K562 (cell line): ENCODE data around the gene CELSR2. TPM values are rescaled to one million over a fixed set of nuclear protein-coding genes. Genes with fewer than 3 reads are reported as not detected.

Source experiments
- BACH1 ChIP-seq: fragments of 200-800 bp; sonication (Bioruptor generic); IDR thresholded peaks from 2 replicates; pipeline ENCODE4 v1.6.1; 2016; ENCODE audit warnings: missing genetic modification characterization, missing compliant biosample characterization
- GATAD2A ChIP-seq: fragments of 450-650 bp; IDR thresholded peaks from 2 replicates; pipeline ENCODE4 v1.6.1; 2017
- HDAC3 ChIP-seq: fragments of 450-650 bp; IDR thresholded peaks from 2 replicates; pipeline ENCODE4 v1.6.1; 2018; ENCODE audit warnings: borderline replicate concordance, mild to moderate bottlenecking, moderate library complexity; ENCODE audit not compliant: partially characterized antibody
- HMGN3 ChIP-seq: IDR thresholded peaks from 2 replicates; pipeline ENCODE4 v1.6.1; 2011; ENCODE audit warnings: borderline replicate concordance, low read depth, mild to moderate bottlenecking, mixed read lengths, low read length; ENCODE audit not compliant: insufficient read length; ENCODE audit errors: extremely low read depth
- KHSRP ChIP-seq: fragments of 450-650 bp; IDR thresholded peaks from 2 replicates; pipeline ENCODE4 v1.6.1; 2017
- KLF6 ChIP-seq: fragments of 250-450 bp; sonication (Bioruptor Pico); IDR thresholded peaks from 2 replicates; pipeline ENCODE4 v1.4.0; 2020; ENCODE audit warnings: mild to moderate bottlenecking, moderate library complexity, borderline replicate concordance
- MTA1 ChIP-seq: fragments of 450-650 bp; IDR thresholded peaks from 2 replicates; pipeline ENCODE4 v1.6.1; 2017; ENCODE audit warnings: borderline replicate concordance
- MTF1 ChIP-seq: fragments of 250-450 bp; sonication (Bioruptor Pico); IDR thresholded peaks from 2 replicates; pipeline ENCODE4 v1.9.0; 2021; ENCODE audit warnings: moderate library complexity, mild to moderate bottlenecking, inconsistent platforms, borderline replicate concordance
- NCOR1 ChIP-seq: fragments of 450-650 bp; IDR thresholded peaks from 2 replicates; pipeline ENCODE4 v1.6.1; 2016; ENCODE audit warnings: mild to moderate bottlenecking, moderate library complexity
- PHB2 ChIP-seq: fragments of 450-650 bp; IDR thresholded peaks from 2 replicates; pipeline ENCODE4 v1.6.1; 2017; ENCODE audit warnings: low read depth
- SRF ChIP-seq, 2 experiments: fragments of 250-450, 450-650 bp in 1 of 2; sonication (Bioruptor Pico) in 1 of 2; sonication (generic) in 1 of 2; formaldehyde crosslinking; IDR thresholded peaks; 2 replicates each; pipeline versions ENCODE4 v1.5.0 to v1.5.1; 2020 to 2022; ENCODE audit warnings: mild to moderate bottlenecking in 1 of 2, missing genetic modification reagents in 1 of 2
- SRSF7 ChIP-seq: fragments of 200-400 bp; formaldehyde crosslinking; optimal IDR thresholded peaks from 2 replicates; pipeline ENCODE3; 2017; ENCODE audit warnings: mild to moderate bottlenecking, low read depth, low read length
- TBL1XR1 ChIP-seq, 2 experiments: IDR thresholded peaks; 2 replicates each; pipeline ENCODE4 v1.6.1; 2012; ENCODE audit warnings: improper control_type of control experiment in 2 of 2, low read length in 2 of 2, mild to moderate bottlenecking in 1 of 2
- VEZF1 ChIP-seq: fragments of 200-800 bp; sonication (Bioruptor generic); IDR thresholded peaks from 2 replicates; pipeline ENCODE4 v1.6.1; 2017; ENCODE audit warnings: missing genetic modification characterization, missing compliant biosample characterization
- ZBTB9 ChIP-seq: fragments of 450-650 bp; formaldehyde crosslinking; IDR thresholded peaks from 2 replicates; pipeline ENCODE4 v1.4.0; 2020; ENCODE audit warnings: mild to moderate bottlenecking, moderate library complexity
- ZNF121 ChIP-seq: sonication (generic); formaldehyde crosslinking; conservative IDR thresholded peaks from 2 replicates; pipeline ENCODE4 v1.8.0; 2022; ENCODE audit warnings: missing genetic modification reagents
- polyA plus RNA-seq, 8 experiments: library from polyadenylated mRNA; depleted of rRNA in 4 of 8; stranded (reverse) in 5 of 8; unstranded in 3 of 8; fragments of >200 nt; fragmentation: Nextera tagmentation in 2 of 8; fragmentation: Illumina TruSeq in 1 of 8; extraction: Ambion mirVana in 2 of 8; extraction: Trizol in 1 of 8; gene quantifications; 2 replicates each; pipeline versions ENCODE4 v1.2.1 to v1.2.3, GENCODE V29; 2011 to 2014; ENCODE audit warnings: inconsistent platforms in 1 of 8, missing spikeins in 1 of 8
- total RNA-seq, 7 experiments: library from RNA; depleted of rRNA in 6 of 7; stranded (reverse); fragments of >200 nt in 6 of 7; fragmentation: Illumina TruSeq in 2 of 7; extraction: Trizol in 2 of 7; gene quantifications; 2 replicates each; pipeline versions ENCODE4 v1.2.1 to v1.2.3, GENCODE V29; 2011 to 2021; ENCODE audit warnings: low replicate concordance in 1 of 7
- TF ChIP-seq, protein P1 (sequence below): fragments of 250-450 bp; sonication (Bioruptor Pico); IDR thresholded peaks from 2 replicates; pipeline ENCODE4 v1.8.0; 2022; ENCODE audit warnings: moderate library complexity, mild to moderate bottlenecking, inconsistent platforms
- TF ChIP-seq, protein P2 (sequence below): sonication (generic); formaldehyde crosslinking; IDR thresholded peaks from 2 replicates; pipeline ENCODE4 v1.8.1; 2023; ENCODE audit warnings: missing genetic modification reagents, mild to moderate bottlenecking, borderline replicate concordance

Gene CELSR2
- total and polyA plus RNA-seq, 9 of the 15 experiments (the other 6 are each of a cell fraction or from before 2014, with no cell fraction given): 0.31 to 21.9 (median 4.2) TPM

DNA sequence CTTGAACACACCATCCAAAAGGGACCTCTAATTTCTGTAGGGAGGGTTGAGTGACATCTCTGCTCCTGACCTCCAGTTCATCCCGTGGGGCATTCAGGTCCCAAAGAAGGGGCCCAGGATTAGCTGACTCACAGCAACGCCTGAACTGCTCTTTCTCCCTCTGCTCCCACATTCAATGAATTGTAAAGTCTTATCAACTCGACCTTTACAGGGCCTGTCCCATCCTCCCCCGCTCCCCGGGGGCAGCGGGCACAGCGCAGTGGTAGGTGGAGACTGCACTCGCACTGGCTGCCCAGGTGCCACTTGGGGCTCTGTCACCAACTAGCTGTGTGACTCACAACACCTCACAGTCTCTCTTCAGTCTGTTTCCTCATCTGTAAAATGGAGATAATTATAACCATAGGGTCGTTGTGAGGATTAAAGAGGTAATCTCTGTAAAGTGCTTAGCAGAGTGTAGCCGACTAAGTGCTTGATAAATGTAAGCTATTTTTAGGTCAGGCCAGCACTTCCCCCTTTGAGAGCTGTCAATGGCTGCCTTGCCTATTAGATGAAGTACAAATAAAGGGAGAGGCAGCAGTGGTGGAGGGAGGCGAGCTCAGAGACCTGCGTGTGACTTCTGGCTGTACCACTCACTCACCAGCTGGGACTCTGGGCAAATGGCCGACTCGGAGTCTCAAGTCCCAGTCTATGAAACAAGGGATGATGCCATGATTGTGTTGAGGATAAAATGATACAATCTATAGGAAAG lies 58.1 kb downstream of the CELSR2 start (continued):
- TF ChIP-seq TBL1XR1 (IDR thresholded peaks at IDR 0.05; ENCODE audit: low read length in 2 of 2) (peak; percentile 9 to 82; a peak in 1 of 4 replicates), ZNF121 (CRISPR knock-in tag) (no peak), GATAD2A (peak; percentile 52; the same call in 1 of the 2 replicates), PHB2 (0 out of 2 replicates have a peak, but pooled peaks have one; percentile 29), ZBTB9 (CRISPR knock-in tag) (0 out of 2 replicates have a peak, but pooled peaks have one; percentile 10), KHSRP (0 out of 2 replicates have a peak, but pooled peaks have one; percentile 38), SRSF7 (no peak), MTA1 (peak; percentile 81; the same call in 1 of the 2 replicates), SRF (CRISPR knock-in tag; IDR thresholded peaks at IDR 0.05) (0 out of 4 replicates have a peak, but pooled peaks of 1 of the 2 experiments have one; percentile 12), HMGN3 (peak; percentile 89), NCOR1 (peak; percentile 90), HDAC3 (peak; percentile 87), MTF1 (CRISPR knock-in tag) (no peak), VEZF1 (CRISPR knock-in tag) (peak; percentile 67), KLF6 (CRISPR knock-in tag) (no peak), BACH1 (tag) (peak; percentile 42; the same call in 1 of the 2 replicates)
- TF ChIP-seq, protein P1, sequence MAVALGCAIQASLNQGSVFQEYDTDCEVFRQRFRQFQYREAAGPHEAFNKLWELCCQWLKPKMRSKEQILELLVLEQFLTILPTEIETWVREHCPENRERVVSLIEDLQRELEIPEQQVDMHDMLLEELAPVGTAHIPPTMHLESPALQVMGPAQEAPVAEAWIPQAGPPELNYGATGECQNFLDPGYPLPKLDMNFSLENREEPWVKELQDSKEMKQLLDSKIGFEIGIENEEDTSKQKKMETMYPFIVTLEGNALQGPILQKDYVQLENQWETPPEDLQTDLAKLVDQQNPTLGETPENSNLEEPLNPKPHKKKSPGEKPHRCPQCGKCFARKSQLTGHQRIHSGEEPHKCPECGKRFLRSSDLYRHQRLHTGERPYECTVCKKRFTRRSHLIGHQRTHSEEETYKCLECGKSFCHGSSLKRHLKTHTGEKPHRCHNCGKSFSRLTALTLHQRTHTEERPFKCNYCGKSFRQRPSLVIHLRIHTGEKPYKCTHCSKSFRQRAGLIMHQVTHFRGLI (CRISPR knock-in tag): no peak
- TF ChIP-seq, protein P2, sequence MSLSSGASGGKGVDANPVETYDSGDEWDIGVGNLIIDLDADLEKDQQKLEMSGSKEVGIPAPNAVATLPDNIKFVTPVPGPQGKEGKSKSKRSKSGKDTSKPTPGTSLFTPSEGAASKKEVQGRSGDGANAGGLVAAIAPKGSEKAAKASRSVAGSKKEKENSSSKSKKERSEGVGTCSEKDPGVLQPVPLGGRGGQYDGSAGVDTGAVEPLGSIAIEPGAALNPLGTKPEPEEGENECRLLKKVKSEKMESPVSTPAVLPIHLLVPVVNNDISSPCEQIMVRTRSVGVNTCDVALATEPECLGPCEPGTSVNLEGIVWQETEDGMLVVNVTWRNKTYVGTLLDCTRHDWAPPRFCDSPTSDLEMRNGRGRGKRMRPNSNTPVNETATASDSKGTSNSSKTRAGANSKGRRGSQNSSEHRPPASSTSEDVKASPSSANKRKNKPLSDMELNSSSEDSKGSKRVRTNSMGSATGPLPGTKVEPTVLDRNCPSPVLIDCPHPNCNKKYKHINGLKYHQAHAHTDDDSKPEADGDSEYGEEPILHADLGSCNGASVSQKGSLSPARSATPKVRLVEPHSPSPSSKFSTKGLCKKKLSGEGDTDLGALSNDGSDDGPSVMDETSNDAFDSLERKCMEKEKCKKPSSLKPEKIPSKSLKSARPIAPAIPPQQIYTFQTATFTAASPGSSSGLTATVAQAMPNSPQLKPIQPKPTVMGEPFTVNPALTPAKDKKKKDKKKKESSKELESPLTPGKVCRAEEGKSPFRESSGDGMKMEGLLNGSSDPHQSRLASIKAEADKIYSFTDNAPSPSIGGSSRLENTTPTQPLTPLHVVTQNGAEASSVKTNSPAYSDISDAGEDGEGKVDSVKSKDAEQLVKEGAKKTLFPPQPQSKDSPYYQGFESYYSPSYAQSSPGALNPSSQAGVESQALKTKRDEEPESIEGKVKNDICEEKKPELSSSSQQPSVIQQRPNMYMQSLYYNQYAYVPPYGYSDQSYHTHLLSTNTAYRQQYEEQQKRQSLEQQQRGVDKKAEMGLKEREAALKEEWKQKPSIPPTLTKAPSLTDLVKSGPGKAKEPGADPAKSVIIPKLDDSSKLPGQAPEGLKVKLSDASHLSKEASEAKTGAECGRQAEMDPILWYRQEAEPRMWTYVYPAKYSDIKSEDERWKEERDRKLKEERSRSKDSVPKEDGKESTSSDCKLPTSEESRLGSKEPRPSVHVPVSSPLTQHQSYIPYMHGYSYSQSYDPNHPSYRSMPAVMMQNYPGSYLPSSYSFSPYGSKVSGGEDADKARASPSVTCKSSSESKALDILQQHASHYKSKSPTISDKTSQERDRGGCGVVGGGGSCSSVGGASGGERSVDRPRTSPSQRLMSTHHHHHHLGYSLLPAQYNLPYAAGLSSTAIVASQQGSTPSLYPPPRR (CRISPR knock-in tag): peak; percentile 63; the same call in 1 of the 2 replicates
